Endothelial cell of umbilical vein (primary cell): ENCODE measurements around the gene NUMBL.

Experiments
- CTCF ChIP-seq, 2 donors: IDR thresholded peaks; 1 replicate in 1 of 2; 2 replicates in 1 of 2; pipeline ENCODE4 v1.5.1; 2011; ENCODE audit warnings: low read length in 2 of 2, mild to moderate bottlenecking in 2 of 2, moderate library complexity in 2 of 2, control low read depth in 1 of 2, inconsistent platforms in 1 of 2, low read depth in 1 of 2; ENCODE audit not compliant: insufficient read depth in 1 of 2; ENCODE audit errors: extremely low read depth in 1 of 2
- EZH2 ChIP-seq: IDR thresholded peaks from 2 replicates; pipeline ENCODE4 v1.6.1; 2012; ENCODE audit warnings: borderline replicate concordance, low read depth, mild to moderate bottlenecking, moderate library complexity, low read length, inconsistent platforms; ENCODE audit not compliant: severe bottlenecking
- MAX ChIP-seq: IDR thresholded peaks from 2 replicates; pipeline ENCODE4 v1.6.1; 2011; ENCODE audit not compliant: insufficient read depth, insufficient read length
- POLR2A ChIP-seq: IDR thresholded peaks from 2 replicates; pipeline ENCODE4 v1.6.1; 2012; ENCODE audit warnings: low read depth, mild to moderate bottlenecking, control low read depth, low read length

GRCh38 chr19:40688309-40688708, 2.1 kb downstream of the NUMBL start:
- TF ChIP-seq MAX, result no peak
- no peak for TF ChIP-seq EZH2
- no peak for TF ChIP-seq CTCF (IDR thresholded peaks at IDR 0.05; ENCODE audit: extremely low read depth in 1 of 2, insufficient read depth in 1 of 2, low read depth in 1 of 2, low read length in 2 of 2)
- TF ChIP-seq POLR2A, result no peak
